B cell (primary cell): ENCODE measurements around the gene CRYBA2. TPM values are rescaled to one million over a fixed set of nuclear protein-coding genes. Genes with fewer than 3 reads are reported as not detected.

Experiments
- ATAC-seq: fragments of 200-7000 bp; cut with Tn5 transposase; one replicate; pipeline ENCODE4 v1.10.0; 2021; ENCODE audit warnings: low read depth, mild to moderate bottlenecking, moderate number of reproducible peaks, moderate library complexity
- CTCF ChIA-PET: fragments of 350-600 bp; sonication (Branson Sonifier 250); formaldehyde crosslinking; loops from one replicate; lab custom pipeline; 2021; ENCODE audit warnings: antibody characterized with exemption, inconsistent platforms; lab: Charles Lee
- POLR2A ChIA-PET: fragments of 350-600 bp; sonication (Branson Sonifier 250); formaldehyde crosslinking; loops from one replicate; lab custom pipeline; 2021; ENCODE audit warnings: antibody characterized with exemption; lab: Charles Lee
- DNase-seq: peaks from one replicate; pipeline ENCODE4 v3.0.0; 2013
- H2AFZ ChIP-seq: 2 replicates; pipeline ENCODE4 v1.6.1; 2012; ENCODE audit warnings: mild to moderate bottlenecking, low read depth, low read length; ENCODE audit not compliant: insufficient read depth, poor library complexity, severe bottlenecking
- H3K27ac ChIP-seq, 2 donors: 1 replicate in 1 of 2; 2 replicates in 1 of 2; pipeline ENCODE4 v1.5.1; 2012 to 2013; ENCODE audit warnings: low read length in 2 of 2, mild to moderate bottlenecking in 2 of 2, moderate library complexity in 1 of 2
- H3K27me3 ChIP-seq, 4 experiments: fragments of 200-600 bp in 1 of 4; sonication (generic) in 1 of 4; replicated peaks in 1 of 4; 1 replicate in 2 of 4; 2 replicates in 2 of 4; pipeline versions ENCODE4 v1.6.1 to v1.7.0; 2013 to 2016; ENCODE audit warnings: low read length in 3 of 4, mild to moderate bottlenecking in 2 of 4, mixed read lengths in 1 of 4, moderate library complexity in 1 of 4; ENCODE audit not compliant: insufficient read depth in 4 of 4, control insufficient read depth in 3 of 4; ENCODE audit errors: control extremely low read depth in 1 of 4
- H3K36me3 ChIP-seq, 2 experiments: replicated peaks in 1 of 2; 1 replicate in 1 of 2; 2 replicates in 1 of 2; pipeline versions ENCODE4 v1.6.1 to v1.7.1; 2013; ENCODE audit warnings: low read length in 1 of 2; ENCODE audit not compliant: insufficient read depth in 2 of 2, control insufficient read depth in 1 of 2; ENCODE audit errors: control extremely low read depth in 1 of 2, extremely low read depth in 1 of 2
- H3K4me1 ChIP-seq, 2 donors: fragments of 200-600 bp in 1 of 2; sonication (generic) in 1 of 2; 1 replicate in 1 of 2; 2 replicates in 1 of 2; pipeline versions ENCODE4 v1.5.1 to v1.6.1; 2013 to 2017; ENCODE audit warnings: low read length in 2 of 2; ENCODE audit not compliant: control insufficient read depth in 2 of 2, insufficient read depth in 2 of 2
- H3K4me2 ChIP-seq: replicated peaks from 2 replicates; pipeline ENCODE3; 2012; ENCODE audit warnings: mild to moderate bottlenecking, low read depth, low read length; ENCODE audit not compliant: poor library complexity, severe bottlenecking
- H3K4me3 ChIP-seq, 5 experiments: fragments of 200-600 bp in 1 of 5; sonication (generic) in 1 of 5; 1 replicate in 3 of 5; 2 replicates in 2 of 5; pipeline versions ENCODE4 v1.5.1 to v1.7.0; 2011 to 2016; ENCODE audit warnings: low read length in 4 of 5, mild to moderate bottlenecking in 4 of 5, low read depth in 2 of 5, control low read depth in 1 of 5, moderate library complexity in 1 of 5; ENCODE audit not compliant: insufficient read depth in 1 of 5; ENCODE audit errors: control extremely low read depth in 1 of 5, extremely low read depth in 1 of 5
- H3K79me2 ChIP-seq: fragments of 200-600 bp; sonication (generic); one replicate; pipeline ENCODE4 v1.6.0; 2016; ENCODE audit warnings: low read length; ENCODE audit not compliant: control insufficient read depth, insufficient read depth
- H3K9ac ChIP-seq: fragments of 200-600 bp; sonication (generic); 2 replicates; pipeline ENCODE4 v1.6.1; 2017; ENCODE audit warnings: mild to moderate bottlenecking, low read length, moderate library complexity
- H3K9me3 ChIP-seq, 3 donors: one replicate each; pipeline versions ENCODE4 v1.6.1 to v1.7.1; 2013; ENCODE audit warnings: low read length in 2 of 3; ENCODE audit not compliant: control insufficient read depth in 2 of 3, insufficient read depth in 1 of 3; ENCODE audit errors: control extremely low read depth in 1 of 3
- H4K20me1 ChIP-seq: 2 replicates; pipeline ENCODE4 v1.6.0; 2012; ENCODE audit warnings: mild to moderate bottlenecking, low read length; ENCODE audit not compliant: insufficient read depth, control insufficient read depth, poor library complexity, severe bottlenecking
- H3K27ac Mint-ChIP-seq: one replicate; pipeline ENCODE4 v1.8.0; 2021; ENCODE audit warnings: mixed read lengths
- H3K27me3 Mint-ChIP-seq: one replicate; pipeline ENCODE4 v1.8.0; 2021; ENCODE audit warnings: mixed read lengths
- H3K4me1 Mint-ChIP-seq: one replicate; pipeline ENCODE4 v1.8.0; 2021; ENCODE audit warnings: mixed read lengths
- H3K4me3 Mint-ChIP-seq: one replicate; pipeline ENCODE4 v1.8.0; 2021; ENCODE audit warnings: mixed read lengths
- H3K9me3 Mint-ChIP-seq: one replicate; pipeline ENCODE4 v1.8.0; 2022; ENCODE audit warnings: mixed read lengths; ENCODE audit not compliant: insufficient read depth
- EZH2 ChIP-seq: IDR thresholded peaks from 2 replicates; pipeline ENCODE4 v1.6.1; 2012; ENCODE audit warnings: borderline replicate concordance, low read depth, mild to moderate bottlenecking, moderate library complexity, low read length; ENCODE audit not compliant: insufficient read depth, poor library complexity, severe bottlenecking
- WGBS: methylation state at CpG from one replicate; pipeline ENCODE4 v1.1.5; 2013; ENCODE audit warnings: missing lambda C conversion rate; ENCODE audit not compliant: insufficient coverage; 5-methylcytosine and 5-hydroxymethylcytosine counted together
- intact Hi-C: fragments of 100-400 bp; cut with micrococcal nuclease; formaldehyde crosslinking; loops from one replicate; pipeline ENCODE4 v1.10.0; 2022
- polyA plus RNA-seq: library from polyadenylated mRNA; depleted of rRNA; stranded (reverse); fragments of >200 nt; gene quantifications from 2 replicates; pipeline ENCODE4 v1.2.3, GENCODE V29; 2012
- total RNA-seq, 2 donors: library from RNA; stranded (reverse); fragments of 120-200 nt in 1 of 2; gene quantifications; 1 replicate in 1 of 2; 2 replicates in 1 of 2; pipeline versions ENCODE4 v1.2.3 to v1.2.4, GENCODE V29; 2013 to 2022
- TF ChIP-seq, protein P1 (sequence below): fragments of 200-600 bp; IDR thresholded peaks from one replicate; pipeline ENCODE4 v1.8.0; 2022; ENCODE audit warnings: antibody characterized with exemption, mild to moderate bottlenecking

The CRYBA2 gene
- total and polyA plus RNA-seq, 2 donors (not counting 1 experiment from before 2014, with no cell fraction given): not detected

DNA sequence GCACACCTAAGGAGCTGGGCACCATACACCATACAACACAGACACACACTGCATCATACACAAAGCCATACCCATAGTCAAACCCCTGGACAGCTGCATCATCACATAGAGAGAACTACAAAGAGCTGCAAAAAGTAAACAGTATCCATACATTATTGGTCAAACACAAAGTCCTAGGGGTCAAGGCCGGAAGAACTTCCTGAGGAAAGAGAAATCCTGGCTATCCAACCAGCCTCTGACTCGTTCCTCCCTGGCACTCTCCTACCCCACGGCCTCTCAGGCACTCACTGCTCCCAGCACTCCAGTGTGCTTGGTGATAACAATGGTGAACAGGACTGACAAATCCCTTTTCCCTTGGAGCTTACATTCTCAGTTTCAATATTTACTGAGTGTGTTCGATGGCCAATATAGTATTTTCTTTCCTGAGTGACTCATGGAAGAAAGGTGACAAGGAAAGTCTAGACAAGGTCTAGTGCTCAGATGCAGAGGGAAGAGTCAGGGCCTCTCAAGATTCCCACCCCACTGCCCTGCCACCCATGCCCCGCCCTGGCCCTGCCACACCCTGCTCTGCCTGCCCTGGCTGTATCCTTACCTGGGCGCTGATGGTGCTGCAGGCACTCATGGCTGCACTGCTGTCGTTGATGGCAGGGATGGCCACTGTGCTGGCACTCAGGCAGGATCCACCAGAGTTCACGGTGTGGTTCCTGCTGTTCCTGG, 44.7 kb upstream of the CRYBA2 start:
- H3K4me3 ChIP-seq: no peak overlapping the region
- peaks cover 6% of the 10 kb centered on the region for H3K4me1 Mint-ChIP-seq
- DNase-seq (no peak), ATAC-seq (no peak)
- intact Hi-C loops: no loop called here
- H3K27ac Mint-ChIP-seq: no peak overlapping the region
- POLR2A ChIA-PET: no interaction called here
- H3K4me1 ChIP-seq: no peaks in the 10 kb centered on the region
- H3K4me2 ChIP-seq: no peak overlapping the region
- 58% methylated on average over 4 of the region's 8 CpGs for WGBS
- H3K36me3 ChIP-seq: no peaks in the 10 kb centered on the region
- H3K27me3 ChIP-seq: peaks cover 0 to 43% (median 22%) of the 10 kb centered on the region in 4 experiments
- H3K9ac ChIP-seq: no peak overlapping the region
- TF ChIP-seq, protein P1, sequence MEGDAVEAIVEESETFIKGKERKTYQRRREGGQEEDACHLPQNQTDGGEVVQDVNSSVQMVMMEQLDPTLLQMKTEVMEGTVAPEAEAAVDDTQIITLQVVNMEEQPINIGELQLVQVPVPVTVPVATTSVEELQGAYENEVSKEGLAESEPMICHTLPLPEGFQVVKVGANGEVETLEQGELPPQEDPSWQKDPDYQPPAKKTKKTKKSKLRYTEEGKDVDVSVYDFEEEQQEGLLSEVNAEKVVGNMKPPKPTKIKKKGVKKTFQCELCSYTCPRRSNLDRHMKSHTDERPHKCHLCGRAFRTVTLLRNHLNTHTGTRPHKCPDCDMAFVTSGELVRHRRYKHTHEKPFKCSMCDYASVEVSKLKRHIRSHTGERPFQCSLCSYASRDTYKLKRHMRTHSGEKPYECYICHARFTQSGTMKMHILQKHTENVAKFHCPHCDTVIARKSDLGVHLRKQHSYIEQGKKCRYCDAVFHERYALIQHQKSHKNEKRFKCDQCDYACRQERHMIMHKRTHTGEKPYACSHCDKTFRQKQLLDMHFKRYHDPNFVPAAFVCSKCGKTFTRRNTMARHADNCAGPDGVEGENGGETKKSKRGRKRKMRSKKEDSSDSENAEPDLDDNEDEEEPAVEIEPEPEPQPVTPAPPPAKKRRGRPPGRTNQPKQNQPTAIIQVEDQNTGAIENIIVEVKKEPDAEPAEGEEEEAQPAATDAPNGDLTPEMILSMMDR: no peak
- no peak for TF ChIP-seq EZH2
- no peak overlapping the region for H3K4me3 Mint-ChIP-seq
- peaks cover 0 to 8% (median 0%) of the 10 kb centered on the region in 3 donors for H3K9me3 ChIP-seq
- H2AFZ ChIP-seq: no peak overlapping the region
- CTCF ChIA-PET: interaction anchor here (1.4 kb wide), 1 partner anchor 20 kb away, joined by 3 read pairs; no protein-coding TSS in a partner anchor
- H4K20me1 ChIP-seq: no peaks in the 10 kb centered on the region
- no peaks in the 10 kb centered on the region for H3K9me3 Mint-ChIP-seq
- peaks cover 73% of the 10 kb centered on the region for H3K27me3 Mint-ChIP-seq
- H3K27ac ChIP-seq: no peak overlapping the region
- H3K79me2 ChIP-seq: no peaks in the 10 kb centered on the region

DNA sequence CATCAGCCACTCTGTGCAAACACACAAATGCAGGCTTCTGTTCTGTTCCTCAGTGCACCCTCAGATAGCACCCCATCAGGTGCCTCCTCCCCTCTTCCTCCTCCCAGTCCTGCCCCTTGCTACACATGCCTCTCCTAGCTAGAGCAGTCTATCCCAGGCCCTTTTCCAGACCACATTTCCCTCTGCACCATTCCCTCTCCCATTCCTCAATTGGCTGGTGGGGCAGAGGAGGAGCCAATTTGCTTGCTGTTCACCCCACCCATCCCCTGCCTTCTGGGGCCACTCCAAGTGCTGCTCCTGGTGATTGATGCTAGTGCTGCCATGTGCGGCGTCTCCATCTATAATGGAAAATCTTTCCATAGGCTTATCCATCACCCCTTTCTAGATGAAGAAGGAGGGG, 42.7 kb upstream of the CRYBA2 start:
- Mint-ChIP-seq H3K27ac (no peak overlapping the region), H3K4me1 (no peaks in the 10 kb centered on the region), H3K27me3 (peaks cover 67% of the 10 kb centered on the region), H3K9me3 (no peaks in the 10 kb centered on the region), H3K4me3 (no peak overlapping the region)
- no peak for DNase-seq
- no CpG with 5 or more reads among the region's 2 CpGs for WGBS
- Histone ChIP-seq H3K9ac (no peak overlapping the region), H2AFZ (no peak overlapping the region), H3K9me3 (peaks cover 0 to 8% (median 0%) of the 10 kb centered on the region in 3 donors), H3K27ac (no peak overlapping the region), H3K79me2 (no peaks in the 10 kb centered on the region), H3K4me3 (no peak overlapping the region), H4K20me1 (no peaks in the 10 kb centered on the region), H3K4me1 (no peaks in the 10 kb centered on the region), H3K27me3 (peaks cover 0 to 37% (median 18%) of the 10 kb centered on the region in 4 experiments), H3K36me3 (no peaks in the 10 kb centered on the region), H3K4me2 (no peak overlapping the region)
- ChIA-PET POLR2A (no interaction called here), CTCF (no interaction called here)
- TF ChIP-seq EZH2: no peak
- TF ChIP-seq, protein P1: no peak
- intact Hi-C loops: no loop called here
- no peak for ATAC-seq
